K562 (cell line): ENCODE data around the gene UGT2A3.

ENCODE experiments used
- CREM ChIP-seq: IDR thresholded peaks from 2 replicates; pipeline ENCODE4 v1.6.1; 2014; ENCODE audit warnings: antibody characterized with exemption, low read depth
- JUNB ChIP-seq: fragments of 450-650 bp; formaldehyde crosslinking; conservative IDR thresholded peaks from 2 replicates; pipeline ENCODE4 v1.4.0; 2020; ENCODE audit warnings: mild to moderate bottlenecking
- JUND ChIP-seq, 2 experiments: IDR thresholded peaks; 2 replicates in 1 of 2; 3 replicates in 1 of 2; pipeline ENCODE4 v1.6.1; 2011; ENCODE audit warnings: borderline replicate concordance in 2 of 2, low read depth in 2 of 2, low read length in 2 of 2, improper control_type of control experiment in 1 of 2, missing biosample characterization in 1 of 2, missing genetic modification characterization in 1 of 2, missing genetic modification reagents in 1 of 2
- NFATC3 ChIP-seq: fragments of 450-650 bp; IDR thresholded peaks from 2 replicates; pipeline ENCODE4 v1.6.1; 2017; ENCODE audit warnings: mild to moderate bottlenecking
- SIN3A ChIP-seq, 2 experiments: fragments of 150-350 bp in 1 of 2; IDR thresholded peaks; 2 replicates each; pipeline ENCODE4 v1.6.1; 2011 to 2016; ENCODE audit warnings: borderline replicate concordance in 2 of 2, low read depth in 2 of 2, low read length in 2 of 2, mild to moderate bottlenecking in 2 of 2, moderate library complexity in 2 of 2; ENCODE audit not compliant: control insufficient read depth in 1 of 2
- TF ChIP-seq, protein P1 (sequence below): fragments of 450-650 bp; formaldehyde crosslinking; IDR thresholded peaks from 2 replicates; pipeline ENCODE4 v1.4.0; 2020; ENCODE audit warnings: mild to moderate bottlenecking, mixed read lengths

DNA sequence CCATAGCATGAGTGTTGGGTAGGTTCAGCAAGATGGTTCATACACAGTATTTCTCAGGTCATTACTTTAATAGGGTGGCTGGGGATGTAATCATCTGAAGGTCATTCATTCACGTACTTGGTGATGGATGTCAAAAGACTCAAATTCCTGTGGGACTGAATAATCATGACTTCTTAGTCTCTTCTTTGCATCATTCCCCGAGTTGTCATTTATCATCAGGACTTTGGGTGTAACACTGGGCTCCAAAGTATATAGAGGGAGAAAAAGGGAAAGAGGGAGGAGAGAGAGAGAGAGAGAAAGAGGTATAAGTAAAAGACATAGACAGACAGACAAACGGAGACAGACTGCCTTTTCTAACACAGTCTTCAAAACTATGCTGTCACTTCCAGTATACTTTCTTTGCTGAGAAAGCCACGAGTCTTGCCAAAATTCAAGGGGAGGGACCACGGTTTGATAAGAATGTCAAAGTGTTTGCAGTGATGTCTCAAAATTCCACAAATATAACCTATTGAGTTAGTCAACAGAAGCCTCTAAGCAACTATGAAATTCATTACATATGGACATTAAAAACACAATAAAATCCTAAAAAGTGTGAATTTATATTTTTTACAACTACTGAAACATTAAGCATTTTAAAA, 55.9 kb downstream of the UGT2A3 start:
- TF ChIP-seq, protein P1, sequence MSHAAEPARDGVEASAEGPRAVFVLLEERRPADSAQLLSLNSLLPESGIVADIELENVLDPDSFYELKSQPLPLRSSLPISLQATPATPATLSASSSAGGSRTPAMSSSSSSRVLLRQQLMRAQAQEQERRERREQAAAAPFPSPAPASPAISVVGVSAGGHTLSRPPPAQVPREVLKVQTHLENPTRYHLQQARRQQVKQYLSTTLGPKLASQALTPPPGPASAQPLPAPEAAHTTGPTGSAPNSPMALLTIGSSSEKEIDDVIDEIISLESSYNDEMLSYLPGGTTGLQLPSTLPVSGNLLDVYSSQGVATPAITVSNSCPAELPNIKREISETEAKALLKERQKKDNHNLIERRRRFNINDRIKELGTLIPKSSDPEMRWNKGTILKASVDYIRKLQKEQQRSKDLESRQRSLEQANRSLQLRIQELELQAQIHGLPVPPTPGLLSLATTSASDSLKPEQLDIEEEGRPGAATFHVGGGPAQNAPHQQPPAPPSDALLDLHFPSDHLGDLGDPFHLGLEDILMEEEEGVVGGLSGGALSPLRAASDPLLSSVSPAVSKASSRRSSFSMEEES (CRISPR knock-in tag): no peak
- no peak for TF ChIP-seq NFATC3
- no peak for TF ChIP-seq SIN3A (IDR thresholded peaks at IDR 0.05; ENCODE audit: borderline replicate concordance in 2 of 2, control insufficient read depth in 1 of 2, low read depth in 2 of 2, low read length in 2 of 2)
- TF ChIP-seq JUND (IDR thresholded peaks at IDR 0.05; ENCODE audit: borderline replicate concordance, low read depth, low read length): no peak
- no peak for TF ChIP-seq JUND (tag; IDR thresholded peaks at IDR 0.05; ENCODE audit: borderline replicate concordance, low read depth, low read length)
- no peak for TF ChIP-seq JUNB
- TF ChIP-seq CREM: no peak
